ENCODE measurements around the gene LRP11. TPM values are rescaled to one million over a fixed set of nuclear protein-coding genes. Genes with fewer than 3 reads are reported as not detected.

LRP11 gene
- total and polyA plus RNA-seq, 9 of the 15 experiments (the other 6 are each of a cell fraction or from before 2014, with no cell fraction given), result 0.51 to 3.5 (median 2.4) TPM

- TF ChIP-seq SMARCA4 (IDR thresholded peaks at IDR 0.05) (no peak), ZBTB33 (CRISPR knock-in tag; IDR thresholded peaks at IDR 0.05) (peak; percentile 87), TCF15 (CRISPR knock-in tag; IDR thresholded peaks at IDR 0.05) (no peak), RBM22 (IDR thresholded peaks at IDR 0.05; ENCODE audit: low read depth, low read length, poor library complexity, severe bottlenecking) (no peak)
Measured at GRCh38 chr6:149820506-149820905, 43.7 kb downstream of the LRP11 start (continued).

GRCh38 chr6:149815788-149816187, 48.4 kb downstream of the LRP11 start:
- no peak overlapping the region for H3K9ac ChIP-seq (ENCODE audit: insufficient read depth in 1 of 2, low read depth in 2 of 2, low read length in 2 of 2)
- in situ Hi-C loops (cut with MboI), result no loop called here
- no peak overlapping the region for H3K27ac ChIP-seq (ENCODE audit: extremely low read depth, low read depth, low read length)
- no peaks in the 10 kb centered on the region for H3K9me1 ChIP-seq (ENCODE audit: control insufficient read depth, insufficient read depth, low read length)
- POLR2A ChIA-PET, result interaction anchor here (0.7 to 4.2 kb wide), 3 partner anchors 9 to 17 kb away, joined by 3 to 21 read pairs (median 19); no protein-coding TSS in a partner anchor
- CTCF ChIA-PET (ENCODE audit: low intra/inter-chr PET ratio), result no interaction called here
- H3K4me2 ChIP-seq (ENCODE audit: insufficient read depth, low read length), result no peak overlapping the region
- no peak overlapping the region for H3K4me3 ChIP-seq
- intact Hi-C loops (cut with micrococcal nuclease), result no loop called here
- H3K27me3 ChIP-seq (ENCODE audit: control insufficient read depth in 2 of 2, insufficient read depth in 2 of 2, low read length in 2 of 2), result no peaks in the 10 kb centered on the region
- no TSS peak for BruUV-seq (replicated peaks)
- ATAC-seq (no peak), FAIRE-seq (no peak), DNase-seq (ENCODE audit: extremely low read depth in 1 of 4, low spot score in 3 of 4) (no peak)
- 62% methylated on average over 4 of the region's 4 CpGs for WGBS (ENCODE audit: insufficient coverage, low coverage, missing lambda C conversion rate)
- no peaks in the 10 kb centered on the region for H4K20me1 ChIP-seq (replicated peaks; ENCODE audit: control insufficient read depth, insufficient read depth, low read length)
- H3K9me3 ChIP-seq (replicated peaks; ENCODE audit: control insufficient read depth, insufficient read depth, low read depth, low read length), result no peaks in the 10 kb centered on the region
- no peak overlapping the region for H2AFZ ChIP-seq (ENCODE audit: low read depth, low read length)
- no peaks in the 10 kb centered on the region for H3K79me2 ChIP-seq (ENCODE audit: control insufficient read depth, insufficient read depth, low read length)
- no peaks in the 10 kb centered on the region for H3K4me1 ChIP-seq (replicated peaks in 1 of 2; ENCODE audit: control insufficient read depth in 2 of 2, insufficient read depth in 2 of 2, low read length in 2 of 2)
- H3K36me3 ChIP-seq (ENCODE audit: control insufficient read depth, insufficient read depth, low read length), result peaks cover 11% of the 10 kb centered on the region; the same call in 1 of the 3 replicates
- TF ChIP-seq ZBTB11 (CRISPR knock-in tag; IDR thresholded peaks at IDR 0.05) (no peak), FOXP1 (CRISPR knock-in tag; IDR thresholded peaks at IDR 0.05) (no peak)
